ENCODE results near the gene ACOXL.

ACOXL gene

DNA sequence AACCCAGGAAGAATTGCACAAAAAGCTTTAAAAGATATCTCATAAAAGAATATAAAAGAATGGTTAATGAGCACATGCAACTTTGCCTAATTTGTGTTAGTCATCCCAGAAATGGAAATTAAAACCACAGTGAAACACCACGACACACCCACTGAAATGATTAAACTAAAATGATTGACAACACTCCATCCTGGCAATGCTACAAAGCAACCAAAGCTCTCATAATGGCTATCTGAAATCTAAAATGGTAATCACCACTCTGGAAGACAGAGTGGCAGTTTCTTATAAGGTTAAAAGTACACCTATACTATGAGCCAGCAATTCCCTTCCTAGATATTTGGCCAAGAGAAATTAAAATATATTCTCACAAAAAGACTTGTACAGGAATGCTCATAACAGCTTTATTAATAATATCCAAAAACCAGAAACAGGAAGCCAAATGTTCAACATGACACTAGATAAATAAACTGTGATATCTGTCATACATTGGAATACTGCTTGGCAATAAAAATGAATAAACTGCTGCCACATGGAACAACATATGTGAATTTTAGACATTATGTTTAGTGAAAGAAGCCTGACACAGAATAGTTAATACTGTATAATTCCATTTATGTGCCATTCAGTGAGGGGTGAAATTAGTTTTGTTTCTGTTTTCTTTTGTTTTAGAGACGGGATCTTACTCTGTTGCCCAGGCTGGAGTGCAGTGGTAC is 283.1 kb downstream of the ACOXL start:
- H3K4me3 ChIP-seq (ENCODE audit: low read depth, low read length): no peak overlapping the region
- TF ChIP-seq, protein P1, sequence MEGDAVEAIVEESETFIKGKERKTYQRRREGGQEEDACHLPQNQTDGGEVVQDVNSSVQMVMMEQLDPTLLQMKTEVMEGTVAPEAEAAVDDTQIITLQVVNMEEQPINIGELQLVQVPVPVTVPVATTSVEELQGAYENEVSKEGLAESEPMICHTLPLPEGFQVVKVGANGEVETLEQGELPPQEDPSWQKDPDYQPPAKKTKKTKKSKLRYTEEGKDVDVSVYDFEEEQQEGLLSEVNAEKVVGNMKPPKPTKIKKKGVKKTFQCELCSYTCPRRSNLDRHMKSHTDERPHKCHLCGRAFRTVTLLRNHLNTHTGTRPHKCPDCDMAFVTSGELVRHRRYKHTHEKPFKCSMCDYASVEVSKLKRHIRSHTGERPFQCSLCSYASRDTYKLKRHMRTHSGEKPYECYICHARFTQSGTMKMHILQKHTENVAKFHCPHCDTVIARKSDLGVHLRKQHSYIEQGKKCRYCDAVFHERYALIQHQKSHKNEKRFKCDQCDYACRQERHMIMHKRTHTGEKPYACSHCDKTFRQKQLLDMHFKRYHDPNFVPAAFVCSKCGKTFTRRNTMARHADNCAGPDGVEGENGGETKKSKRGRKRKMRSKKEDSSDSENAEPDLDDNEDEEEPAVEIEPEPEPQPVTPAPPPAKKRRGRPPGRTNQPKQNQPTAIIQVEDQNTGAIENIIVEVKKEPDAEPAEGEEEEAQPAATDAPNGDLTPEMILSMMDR (IDR thresholded peaks at IDR 0.05; ENCODE audit: borderline replicate concordance, insufficient read depth, low read depth, low read length): no peak

DNA sequence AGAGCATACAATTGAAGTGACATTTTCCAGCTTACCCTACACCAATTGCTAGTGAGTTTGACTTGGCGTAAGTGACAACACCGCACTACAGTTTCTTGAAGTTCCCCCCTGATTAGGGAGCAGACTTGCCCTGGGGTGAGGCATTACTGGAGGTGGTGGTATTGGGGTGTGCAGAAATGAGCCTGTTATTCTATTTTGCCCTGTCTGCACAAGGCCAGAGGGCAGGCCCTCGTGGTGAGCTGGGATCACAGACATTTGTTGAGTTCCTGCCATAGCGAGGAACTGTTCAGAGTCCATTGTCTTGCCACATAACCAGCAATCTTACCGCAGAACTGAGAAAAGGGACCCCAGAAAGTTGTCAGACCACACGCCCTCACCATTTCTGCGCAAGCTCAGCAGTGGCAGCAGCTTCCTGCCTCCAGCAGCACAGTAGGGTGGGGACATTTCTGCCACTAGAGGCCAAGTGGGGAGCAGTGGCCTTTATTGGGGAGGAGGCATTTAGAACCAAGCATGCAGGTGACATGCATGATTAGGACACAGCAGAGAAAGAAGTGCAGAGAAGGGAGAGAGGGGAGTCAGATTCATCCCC is 284.8 kb downstream of the ACOXL start:
- no peak overlapping the region for H3K4me3 ChIP-seq (ENCODE audit: low read depth, low read length)
- TF ChIP-seq, protein P1 (IDR thresholded peaks at IDR 0.05; ENCODE audit: borderline replicate concordance, insufficient read depth, low read depth, low read length): no peak

GRCh38 chr2:111017909-111018308 is 285.5 kb downstream of the ACOXL start:
- H3K4me3 ChIP-seq (ENCODE audit: low read depth, low read length): no peak overlapping the region
- TF ChIP-seq, protein P1 (IDR thresholded peaks at IDR 0.05; ENCODE audit: borderline replicate concordance, insufficient read depth, low read depth, low read length): no peak

- TF ChIP-seq, protein P1 (IDR thresholded peaks at IDR 0.05; ENCODE audit: borderline replicate concordance, insufficient read depth, low read depth, low read length): no peak
- no peak overlapping the region for H3K4me3 ChIP-seq (ENCODE audit: low read depth, low read length)
Observed at GRCh38 chr2:111019381-111019780, 287.0 kb downstream of the ACOXL start.

GRCh38 chr2:111022633-111023032 is 290.3 kb downstream of the ACOXL start:
- no peak overlapping the region for H3K4me3 ChIP-seq (ENCODE audit: low read depth, low read length)
- TF ChIP-seq, protein P1 (IDR thresholded peaks at IDR 0.05; ENCODE audit: borderline replicate concordance, insufficient read depth, low read depth, low read length): no peak

DNA sequence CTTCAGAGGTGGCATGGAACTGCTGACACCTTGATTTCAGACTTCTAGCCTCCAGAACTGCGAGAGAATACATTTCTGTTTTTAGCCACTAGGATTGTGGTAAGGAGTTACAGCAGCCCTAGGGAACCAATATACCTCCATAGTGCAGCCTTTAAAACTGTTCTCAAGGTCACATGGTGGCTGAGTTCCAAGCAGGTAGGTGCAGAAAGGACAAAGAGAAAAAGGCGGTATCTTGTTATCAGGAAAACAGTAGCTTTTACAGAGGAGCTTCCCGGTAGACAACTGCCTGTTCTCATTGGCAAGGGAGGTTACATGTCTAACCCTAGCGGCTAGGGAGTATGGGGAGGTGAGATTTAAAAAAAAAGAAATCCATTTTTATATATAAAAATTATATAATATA is 292.1 kb downstream of the ACOXL start:
- TF ChIP-seq, protein P1 (IDR thresholded peaks at IDR 0.05; ENCODE audit: borderline replicate concordance, insufficient read depth, low read depth, low read length): no peak
- no peak overlapping the region for H3K4me3 ChIP-seq (ENCODE audit: low read depth, low read length)

GRCh38 chr2:111025288-111025687 is 292.9 kb downstream of the ACOXL start:
- H3K4me3 ChIP-seq (ENCODE audit: low read depth, low read length): no peak overlapping the region
- TF ChIP-seq, protein P1 (IDR thresholded peaks at IDR 0.05; ENCODE audit: borderline replicate concordance, insufficient read depth, low read depth, low read length): no peak
